Retinal pigment epithelial cell (primary cell): Measurements from ENCODE around the gene TXNL4A.

Experiments
- DNase-seq: peaks from one replicate; pipeline ENCODE4 v3.0.0-alpha.2; 2010; ENCODE audit warnings: low read depth
- H3K4me3 ChIP-seq: 2 replicates; pipeline ENCODE4 v1.5.1; 2011; ENCODE audit warnings: mild to moderate bottlenecking, low read length, control low read depth, moderate library complexity
- CTCF ChIP-seq: conservative IDR thresholded peaks from 2 replicates; pipeline ENCODE4 v1.5.1; 2011; ENCODE audit warnings: low read depth, low read length, control low read depth, inconsistent platforms

The TXNL4A gene

GRCh38 chr18:79989195-79989497 is 783 bp upstream of the TXNL4A start:
- H3K4me3 ChIP-seq: peak overlapping the region; percentile 86
- DNase-seq: no peak
- no peak for TF ChIP-seq CTCF

- no peak for DNase-seq
- peak; percentile 47 for TF ChIP-seq CTCF
- peak overlapping the region; percentile 86 for H3K4me3 ChIP-seq
Observed at GRCh38 chr18:79988071-79988450, 302 bp downstream of the TXNL4A start.

- no peak for DNase-seq
- peak overlapping the region; percentile 86 for H3K4me3 ChIP-seq
- no peak for TF ChIP-seq CTCF
Observed at GRCh38 chr18:79987566-79987965, 797 bp downstream of the TXNL4A start.

- peak overlapping the region; percentile 86 for H3K4me3 ChIP-seq
- TF ChIP-seq CTCF: no peak
- no peak for DNase-seq
Observed at GRCh38 chr18:79986726-79987125, 1.6 kb downstream of the TXNL4A start.

GRCh38 chr18:79985172-79985571 is 3.2 kb downstream of the TXNL4A start:
- TF ChIP-seq CTCF: no peak
- DNase-seq: no peak
- H3K4me3 ChIP-seq: no peak overlapping the region

- TF ChIP-seq CTCF: no peak
- DNase-seq: no peak
- H3K4me3 ChIP-seq: no peak overlapping the region
Observed at GRCh38 chr18:79983793-79984192, 4.6 kb downstream of the TXNL4A start.

- peak; percentile 73 for DNase-seq
- H3K4me3 ChIP-seq: no peak overlapping the region
- TF ChIP-seq CTCF: no peak
Observed at GRCh38 chr18:79983253-79983652, 5.1 kb downstream of the TXNL4A start.
